ENCODE measurements around the gene ASIC1.
A peak's percentile ranks its signal among the peaks of the same experiment; 100 is the strongest.

ASIC1 gene

GRCh38 chr12:50110762-50111351, 53.5 kb downstream of the ASIC1 start:
- FAIRE-seq: no peak

- FAIRE-seq: no peak
Observed at GRCh38 chr12:50111395-50111692, 53.9 kb downstream of the ASIC1 start.

- peak; percentile 99 for FAIRE-seq
Observed at GRCh38 chr12:50111693-50112455, 54.5 kb downstream of the ASIC1 start, which contains the start of gene COX14. COX14 (plus strand) TSS chr12:50112236; CDS start chr12:50120044, 7,808 bp downstream.

- no peak for FAIRE-seq
Observed at GRCh38 chr12:50112456-50113218, 55.2 kb downstream of the ASIC1 start.

GRCh38 chr12:50117057-50117622, 59.7 kb downstream of the ASIC1 start:
- FAIRE-seq: no peak

- FAIRE-seq: no peak
Observed at GRCh38 chr12:50119387-50119786, 62.0 kb downstream of the ASIC1 start.

- FAIRE-seq: no peak
Observed at GRCh38 chr12:50120521-50120920, 63.1 kb downstream of the ASIC1 start.

GRCh38 chr12:50120953-50121352, 63.6 kb downstream of the ASIC1 start:
- FAIRE-seq: no peak

GRCh38 chr12:50121641-50122040, 64.2 kb downstream of the ASIC1 start:
- FAIRE-seq: no peak

- FAIRE-seq: no peak
Observed at GRCh38 chr12:50123203-50123602, 65.8 kb downstream of the ASIC1 start.

- no peak for FAIRE-seq
Observed at GRCh38 chr12:50127546-50127945, 70.2 kb downstream of the ASIC1 start.

GRCh38 chr12:50129290-50129689, 71.9 kb downstream of the ASIC1 start:
- no peak for FAIRE-seq

GRCh38 chr12:50132505-50133135, 75.2 kb downstream of the ASIC1 start:
- FAIRE-seq: no peak
